Measurements from ENCODE around the gene EXD3. TPM values are rescaled to one million over a fixed set of nuclear protein-coding genes. Genes with fewer than 3 reads are reported as not detected.

Gene EXD3
- total and polyA plus RNA-seq, 9 of the 15 experiments (the other 6 are each of a cell fraction or from before 2014, with no cell fraction given): 0.29 to 12.5 (median 3.9) TPM

- TF ChIP-seq PCBP1 (IDR thresholded peaks at IDR 0.05; ENCODE audit: low read depth, low read length, poor library complexity, severe bottlenecking): peak; percentile 82
- TF ChIP-seq TEAD2 (tag; IDR thresholded peaks at IDR 0.05): no peak
- TF ChIP-seq ZNF121 (CRISPR knock-in tag; conservative IDR thresholded peaks at IDR 0.05): no peak
- no peak for TF ChIP-seq ELF2 (CRISPR knock-in tag; IDR thresholded peaks at IDR 0.05)
- no peak for TF ChIP-seq EP300 (IDR thresholded peaks at IDR 0.05; ENCODE audit: low read length)
- no peak for TF ChIP-seq TCF7L2 (IDR thresholded peaks at IDR 0.05; ENCODE audit: low read depth, low read length)
- peak; percentile 74 for TF ChIP-seq POLR2G (IDR thresholded peaks at IDR 0.05; ENCODE audit: low read depth, low read length)
- no peak for TF ChIP-seq CHD1 (IDR thresholded peaks at IDR 0.05; ENCODE audit: low read length)
- no peak for TF ChIP-seq IFI16 (CRISPR knock-in tag; IDR thresholded peaks at IDR 0.05)
- TF ChIP-seq SMARCA5 (IDR thresholded peaks at IDR 0.05): no peak
- no peak for TF ChIP-seq SRF (CRISPR knock-in tag; IDR thresholded peaks at IDR 0.05)
- no peak for TF ChIP-seq ZNF224 (CRISPR knock-in tag; IDR thresholded peaks at IDR 0.05)
- no peak for TF ChIP-seq FOXK1 (CRISPR knock-in tag; IDR thresholded peaks at IDR 0.05; ENCODE audit: borderline replicate concordance)
- TF ChIP-seq ZNF263 (CRISPR knock-in tag; IDR thresholded peaks at IDR 0.05; ENCODE audit: borderline replicate concordance): peak; percentile 34; the same call in 1 of the 2 replicates
- TF ChIP-seq FOXM1 (IDR thresholded peaks at IDR 0.05; ENCODE audit: low read depth): no peak
- no peak for TF ChIP-seq FOXM1 (CRISPR knock-in tag; IDR thresholded peaks at IDR 0.05; ENCODE audit: low read depth)
- TF ChIP-seq, protein P1, sequence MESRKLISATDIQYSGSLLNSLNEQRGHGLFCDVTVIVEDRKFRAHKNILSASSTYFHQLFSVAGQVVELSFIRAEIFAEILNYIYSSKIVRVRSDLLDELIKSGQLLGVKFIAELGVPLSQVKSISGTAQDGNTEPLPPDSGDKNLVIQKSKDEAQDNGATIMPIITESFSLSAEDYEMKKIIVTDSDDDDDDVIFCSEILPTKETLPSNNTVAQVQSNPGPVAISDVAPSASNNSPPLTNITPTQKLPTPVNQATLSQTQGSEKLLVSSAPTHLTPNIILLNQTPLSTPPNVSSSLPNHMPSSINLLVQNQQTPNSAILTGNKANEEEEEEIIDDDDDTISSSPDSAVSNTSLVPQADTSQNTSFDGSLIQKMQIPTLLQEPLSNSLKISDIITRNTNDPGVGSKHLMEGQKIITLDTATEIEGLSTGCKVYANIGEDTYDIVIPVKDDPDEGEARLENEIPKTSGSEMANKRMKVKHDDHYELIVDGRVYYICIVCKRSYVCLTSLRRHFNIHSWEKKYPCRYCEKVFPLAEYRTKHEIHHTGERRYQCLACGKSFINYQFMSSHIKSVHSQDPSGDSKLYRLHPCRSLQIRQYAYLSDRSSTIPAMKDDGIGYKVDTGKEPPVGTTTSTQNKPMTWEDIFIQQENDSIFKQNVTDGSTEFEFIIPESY (CRISPR knock-in tag; IDR thresholded peaks at IDR 0.05): peak; percentile 80
- TF ChIP-seq PHB (CRISPR knock-in tag; IDR thresholded peaks at IDR 0.05): no peak
- no peak for TF ChIP-seq SREBF1 (IDR thresholded peaks at IDR 0.05; ENCODE audit: borderline replicate concordance, low read depth, low read length)
- TF ChIP-seq FOXK2 (conservative IDR thresholded peaks at IDR 0.05 in 1 of 2, IDR thresholded peaks at IDR 0.05 in 1 of 2; ENCODE audit: low read depth in 2 of 2): no peak
- TF ChIP-seq STAT5B (CRISPR knock-in tag; IDR thresholded peaks at IDR 0.05): no peak
- no peak for TF ChIP-seq TAL1 (IDR thresholded peaks at IDR 0.05)
Observed at GRCh38 chr9:137452761-137453642, 30.0 kb upstream of the EXD3 start (continued).
